Caco-2 (cell line): Measurements from ENCODE around the gene SLC12A9. TPM values are rescaled to one million over a fixed set of nuclear protein-coding genes. Genes with fewer than 3 reads are reported as not detected.

Experiments used
- Bru-seq: library from RNA; stranded (reverse); fragments of 400-500 nt; gene quantifications from one replicate; lab custom pipeline; 2021; lab: Mats Ljungman, UMichigan
- BruChase-seq, 2 experiments: library from RNA; stranded (reverse); fragments of 400-500 nt; gene quantifications; one replicate each; lab custom pipeline; 2021; lab: Mats Ljungman, UMichigan
- BruUV-seq: library from RNA; stranded (reverse); fragments of 400-500 nt; replicated peaks from 2 replicates; lab custom pipeline; 2021; lab: Mats Ljungman, UMichigan
- CTCF ChIA-PET: fragments of 300-600 bp; sonication (Branson Sonifier 250); formaldehyde crosslinking; loops from one replicate; lab custom pipeline; 2022; ENCODE audit warnings: antibody characterized with exemption; lab: Charles Lee
- POLR2A ChIA-PET: fragments of 300-600 bp; sonication (Branson Sonifier 250); formaldehyde crosslinking; loops from one replicate; lab custom pipeline; 2022; ENCODE audit warnings: antibody characterized with exemption; lab: Charles Lee
- DNase-seq, 2 experiments: peaks; one replicate each; pipeline versions ENCODE4 v3.0.0 to v3.0.0-alpha.2; 2020 to 2022
- H3K27me3 ChIP-seq: replicated peaks from 2 replicates; pipeline ENCODE4 v1.6.0; 2011; ENCODE audit warnings: low read length; ENCODE audit not compliant: control insufficient read depth, insufficient read depth
- H3K36me3 ChIP-seq: 2 replicates; pipeline ENCODE4 v1.5.1; 2011; ENCODE audit warnings: low read length; ENCODE audit not compliant: control insufficient read depth, insufficient read depth
- H3K4me1 ChIP-seq: fragments of 250-450 bp; sonication (Bioruptor Pico); 2 replicates; pipeline ENCODE4 v1.5.1; 2020; ENCODE audit warnings: mild to moderate bottlenecking
- H3K4me3 ChIP-seq: 2 replicates; pipeline ENCODE4 v1.5.1; 2011; ENCODE audit warnings: low read depth, mild to moderate bottlenecking, control low read depth, low read length
- H3K9me3 ChIP-seq: fragments of 250-450 bp; sonication (Bioruptor Pico); 2 replicates; pipeline ENCODE4 v1.5.1; 2020; ENCODE audit warnings: mild to moderate bottlenecking, moderate library complexity
- H3K27ac Mint-ChIP-seq: one replicate; pipeline ENCODE4 v1.8.0; 2022; ENCODE audit warnings: mixed read lengths; ENCODE audit not compliant: unreplicated experiment
- H3K27me3 Mint-ChIP-seq: one replicate; pipeline ENCODE4 v1.8.0; 2022; ENCODE audit warnings: mixed read lengths; ENCODE audit not compliant: insufficient read depth, unreplicated experiment
- H3K36me3 Mint-ChIP-seq: one replicate; pipeline ENCODE4 v1.8.0; 2022; ENCODE audit warnings: mild to moderate bottlenecking, mixed read lengths; ENCODE audit not compliant: insufficient read depth, unreplicated experiment
- H3K4me1 Mint-ChIP-seq: one replicate; pipeline ENCODE4 v1.8.0; 2022; ENCODE audit warnings: low read depth, mixed read lengths; ENCODE audit not compliant: unreplicated experiment
- H3K4me3 Mint-ChIP-seq: one replicate; pipeline ENCODE4 v1.8.0; 2022; ENCODE audit warnings: mild to moderate bottlenecking, moderate library complexity, mixed read lengths; ENCODE audit not compliant: unreplicated experiment
- H3K9me3 Mint-ChIP-seq: one replicate; pipeline ENCODE4 v1.8.0; 2022; ENCODE audit warnings: mixed read lengths; ENCODE audit not compliant: unreplicated experiment
- CTCF ChIP-seq, 2 experiments: fragments of 200-600 bp in 1 of 2; IDR thresholded peaks; 1 replicate in 1 of 2; 2 replicates in 1 of 2; pipeline versions ENCODE4 v1.5.1 to v1.8.0; 2011 to 2022; ENCODE audit warnings: antibody characterized with exemption in 1 of 2, control low read depth in 1 of 2, inconsistent platforms in 1 of 2, low read depth in 1 of 2, low read length in 1 of 2, mild to moderate bottlenecking in 1 of 2, moderate library complexity in 1 of 2; ENCODE audit not compliant: insufficient read depth in 1 of 2, severe bottlenecking in 1 of 2, unreplicated experiment in 1 of 2
- intact Hi-C: fragments of 100-400 bp; cut with micrococcal nuclease; formaldehyde crosslinking; loops from one replicate; pipeline ENCODE4 v1.10.0; 2022; ENCODE audit not compliant: unreplicated experiment
- long read RNA-seq: library from polyadenylated mRNA; stranded (forward); transcript quantifications from one replicate; pipeline ENCODE4 v2.0.0, GENCODE V29; 2022
- total RNA-seq: library from RNA; stranded (reverse); gene quantifications from 2 replicates; pipeline ENCODE4 v1.2.3, GENCODE V29; 2022

Gene SLC12A9
- total RNA-seq (59.0 and 60.7 TPM in 2 replicates), Bru-seq, nascent RNA (percentile 59 among the genes with signal in this experiment), BruChase-seq, experiment 1, labeled RNA remaining after a 2-hour chase (percentile 77 among the genes with signal in this experiment), BruChase-seq, experiment 2, labeled RNA remaining after a 6-hour chase (percentile 82 among the genes with signal in this experiment)
- long read RNA-seq, partial matches to known transcripts, result 2 of 25 reads
- long read RNA-seq, other reads (novel, unspliced or antisense), result 19 of 25 reads

GRCh38 chr7:100852048-100852872 lies at the start of gene SLC12A9:
TSS of gene SLC12A9 (plus strand) at chr7:100852713. CDS start at chr7:100854198, 1,485 bp downstream.
- TSS peak; percentile 90 for BruUV-seq
- CTCF ChIA-PET, result interaction anchor here (0.5 to 3.0 kb wide), 27 partner anchors 9 to 884 kb away, joined by 3 to 66 read pairs (median 4); partner anchors contain the start of genes EPHB4, MOSPD3, POP7 and SRRT
- POLR2A ChIA-PET, result interaction anchor here (0.6 to 1.4 kb wide), 11 partner anchors 20 to 350 kb away, joined by 3 to 14 read pairs (median 4); partner anchors contain the start of genes EPHB4, FBXO24, POP7 and SRRT

GRCh38 chr7:100802951-100803350 lies 49.6 kb upstream of the SLC12A9 start:
- no peaks in the 10 kb centered on the region for H3K27me3 ChIP-seq
- Mint-ChIP-seq H3K27me3 (no peaks in the 10 kb centered on the region), H3K4me1 (peaks cover 38% of the 10 kb centered on the region), H3K36me3 (peaks cover 97% of the 10 kb centered on the region), H3K4me3 (peak overlapping the region; percentile 73), H3K9me3 (no peaks in the 10 kb centered on the region), H3K27ac (peak overlapping the region; percentile 78)
- H3K4me3 ChIP-seq, result no peak overlapping the region
- ChIA-PET POLR2A (interaction anchor here (1.2 to 2.8 kb wide), 3 partner anchors 25 to 97 kb away, joined by 5 to 13 read pairs (median 7); partner anchors contain the start of genes EPHB4 and POP7), CTCF (interaction anchor here (1.4 kb wide), 2 partner anchors 25 to 97 kb away, joined by 7 to 11 read pairs; partner anchors contain the start of gene POP7)
- intact Hi-C loops, result loop anchor here (1.0 kb wide), 3 partner anchors 11 to 49 kb away; partner anchors contain the start of genes EPHB4 and SLC12A9
- no peak for TF ChIP-seq CTCF (IDR thresholded peaks at IDR 0.05; ENCODE audit: insufficient read depth in 1 of 2, low read depth in 1 of 2, low read length in 1 of 2, severe bottlenecking in 1 of 2, unreplicated experiment in 1 of 2)
- no peaks in the 10 kb centered on the region for H3K9me3 ChIP-seq
- H3K4me1 ChIP-seq, result peaks cover 47% of the 10 kb centered on the region
- peaks cover 8% of the 10 kb centered on the region for H3K36me3 ChIP-seq
- no peak for DNase-seq
- TSS peak; percentile 27 for BruUV-seq

More at GRCh38 chr7:100852048-100852872, at the start of gene SLC12A9:
- peaks cover 4% of the 10 kb centered on the region for H3K9me3 Mint-ChIP-seq
- Histone ChIP-seq H3K27me3 (no peaks in the 10 kb centered on the region), H3K4me1 (peaks cover 9% of the 10 kb centered on the region), H3K4me3 (peak within 1 kb of the TSS; percentile 74), H3K36me3 (no peaks in the 10 kb centered on the region; the same call in 1 of the 2 replicates), H3K9me3 (no peaks in the 10 kb centered on the region)
- peak within 1 kb of the TSS; percentile 66 for H3K27ac Mint-ChIP-seq
- H3K36me3 Mint-ChIP-seq, result peaks cover 40% of the 10 kb centered on the region
- intact Hi-C loops, result loop anchor here (1.0 to 2.0 kb wide), 7 partner anchors 15 to 265 kb away; partner anchors contain the start of genes EPHB4, FBXO24, LRCH4 and UFSP1
- DNase-seq, result peak; percentile 93 to 95
- peaks cover 15% of the 10 kb centered on the region for H3K4me1 Mint-ChIP-seq
- no peaks in the 10 kb centered on the region for H3K27me3 Mint-ChIP-seq
- H3K4me3 Mint-ChIP-seq, result peak within 1 kb of the TSS; percentile 79
- peak; percentile 89 to 97 for TF ChIP-seq CTCF (IDR thresholded peaks at IDR 0.05; ENCODE audit: insufficient read depth in 1 of 2, low read depth in 1 of 2, low read length in 1 of 2, severe bottlenecking in 1 of 2, unreplicated experiment in 1 of 2)
